NCI-H69 (cell line): Measurements from ENCODE around the gene DCHS2.

Experiments used
- DNase-seq: peaks from one replicate; lab custom pipeline; 2025; lab: John Stamatoyannopoulos, UW

Gene DCHS2

GRCh38 chr4:154454710-154455109 is 36.9 kb downstream of the DCHS2 start:
- DNase-seq, result no peak

- no peak for DNase-seq
These were observed 38.7 kb downstream of the DCHS2 start for GRCh38 chr4:154452798-154453346.

GRCh38 chr4:154450966-154451365 is 40.6 kb downstream of the DCHS2 start:
- DNase-seq, result no peak

GRCh38 chr4:154444958-154445357 is 46.6 kb downstream of the DCHS2 start:
- no peak for DNase-seq

GRCh38 chr4:154441982-154442381 is 49.6 kb downstream of the DCHS2 start:
- no peak for DNase-seq

GRCh38 chr4:154441124-154441523 is 50.5 kb downstream of the DCHS2 start:
- DNase-seq, result no peak

- DNase-seq, result no peak
These were observed 52.4 kb downstream of the DCHS2 start for GRCh38 chr4:154439224-154439623.

- DNase-seq, result no peak
These were observed 55.7 kb downstream of the DCHS2 start for GRCh38 chr4:154435895-154436294.

- DNase-seq, result no peak
These were observed 58.1 kb downstream of the DCHS2 start for GRCh38 chr4:154433543-154433942.

- no peak for DNase-seq
These were observed 62.4 kb downstream of the DCHS2 start for GRCh38 chr4:154429176-154429575.

GRCh38 chr4:154427149-154427548 is 64.5 kb downstream of the DCHS2 start:
- no peak for DNase-seq

- DNase-seq, result peak; percentile 3
These were observed 66.1 kb downstream of the DCHS2 start for GRCh38 chr4:154425514-154425913.

- no peak for DNase-seq
These were observed 66.7 kb downstream of the DCHS2 start for GRCh38 chr4:154424810-154425484.

GRCh38 chr4:154422152-154422551 is 69.4 kb downstream of the DCHS2 start:
- no peak for DNase-seq

GRCh38 chr4:154421618-154422017 is 70.0 kb downstream of the DCHS2 start:
- DNase-seq, result no peak

- DNase-seq, result no peak
These were observed 74.3 kb downstream of the DCHS2 start for GRCh38 chr4:154417373-154417673.

GRCh38 chr4:154416190-154416547 is 75.4 kb downstream of the DCHS2 start:
- peak; percentile 35 for DNase-seq

GRCh38 chr4:154415313-154415712 is 76.3 kb downstream of the DCHS2 start:
- DNase-seq, result no peak

GRCh38 chr4:154414796-154415195 is 76.8 kb downstream of the DCHS2 start:
- no peak for DNase-seq

GRCh38 chr4:154414371-154414770 is 77.2 kb downstream of the DCHS2 start:
- DNase-seq, result no peak

GRCh38 chr4:154407443-154407842 is 84.2 kb downstream of the DCHS2 start:
- DNase-seq, result no peak

- DNase-seq, result no peak
These were observed 85.4 kb downstream of the DCHS2 start for GRCh38 chr4:154406018-154406795.

- DNase-seq, result peak; percentile 5
These were observed 92.2 kb downstream of the DCHS2 start for GRCh38 chr4:154399259-154399974.
